GM13976 (cell line): ENCODE data around the gene WDFY4.

ENCODE experiments used
- DNase-seq: peaks from one replicate; pipeline ENCODE4 v3.0.0; 2012; ENCODE audit warnings: low spot score
- CTCF ChIP-seq: IDR thresholded peaks from 2 replicates; pipeline ENCODE4 v1.5.1; 2012; ENCODE audit warnings: borderline replicate concordance, mild to moderate bottlenecking; ENCODE audit not compliant: insufficient read depth; ENCODE audit errors: extremely low read depth, missing control alignments, control extremely low read depth
- in situ Hi-C: fragments of 300-500 bp; cut with MboI; formaldehyde crosslinking; loops from one replicate; pipeline ENCODE4 v1.12.0; 2022; ENCODE audit warnings: low sequenced_read_pairs, mixed read lengths, inconsistent platforms; ENCODE audit not compliant: unreplicated experiment

The WDFY4 gene

GRCh38 chr10:48771234-48771633, 86.6 kb downstream of the WDFY4 start:
- DNase-seq: no peak
- in situ Hi-C loops: no loop called here
- no peak for TF ChIP-seq CTCF

- in situ Hi-C loops: no loop called here
- no peak for DNase-seq
- TF ChIP-seq CTCF: no peak
These were observed 87.4 kb downstream of the WDFY4 start for GRCh38 chr10:48772059-48772458.

DNA sequence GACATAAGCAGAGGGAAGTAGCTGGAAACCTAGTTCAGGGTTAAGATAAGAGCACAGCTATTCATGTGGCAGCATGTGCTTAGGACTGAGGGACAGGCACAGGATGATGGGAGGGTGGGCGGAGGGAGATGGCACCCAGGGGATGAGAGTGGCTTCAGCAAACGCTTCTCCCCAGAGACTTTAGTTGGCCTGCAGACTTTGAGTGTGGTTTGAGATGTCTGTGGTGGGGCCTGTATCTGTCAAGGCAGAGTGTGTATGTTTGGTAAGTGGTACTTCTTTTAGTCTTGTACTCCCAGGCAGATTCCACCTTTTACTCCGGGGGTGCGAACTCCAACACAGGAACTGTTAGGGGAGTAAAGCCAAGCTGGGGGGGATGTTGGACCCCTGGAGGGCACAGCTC, 88.9 kb downstream of the WDFY4 start:
- in situ Hi-C loops: no loop called here
- no peak for TF ChIP-seq CTCF
- no peak for DNase-seq

- in situ Hi-C loops: no loop called here
- no peak for TF ChIP-seq CTCF
- no peak for DNase-seq
These were observed 89.9 kb downstream of the WDFY4 start for GRCh38 chr10:48774416-48775205.

GRCh38 chr10:48775206-48775517, 90.5 kb downstream of the WDFY4 start:
- DNase-seq: no peak
- in situ Hi-C loops: no loop called here
- TF ChIP-seq CTCF: no peak

DNA sequence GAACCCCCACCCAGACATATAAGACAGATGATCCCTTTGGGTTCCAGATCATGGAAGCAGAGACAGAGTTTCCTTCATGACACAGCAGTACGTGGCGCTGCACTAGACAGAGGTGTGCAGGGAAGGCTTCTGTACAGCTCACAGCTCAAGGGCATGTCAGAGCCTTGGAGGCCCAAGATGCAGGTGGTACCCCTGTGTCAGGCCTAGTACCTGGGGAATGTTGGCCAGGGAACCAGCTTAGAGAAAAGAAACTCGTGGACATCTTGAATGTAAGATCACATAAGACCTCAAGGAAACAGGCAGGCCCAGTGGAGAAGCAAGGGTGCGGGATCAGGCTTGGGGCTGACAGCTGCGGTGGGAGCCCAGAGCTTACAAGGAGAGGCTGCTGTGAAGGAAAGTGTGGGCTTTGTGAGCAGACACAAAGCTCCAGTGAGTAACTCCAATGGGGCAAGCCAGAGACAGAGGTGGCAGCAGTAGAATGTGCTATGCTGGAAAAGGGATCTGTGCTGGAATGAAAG, 91.4 kb downstream of the WDFY4 start:
- no peak for TF ChIP-seq CTCF
- in situ Hi-C loops: no loop called here
- no peak for DNase-seq
